CD4-positive, alpha-beta T cell (primary cell): ENCODE data around the gene SLC37A1. TPM values are rescaled to one million over a fixed set of nuclear protein-coding genes. Genes with fewer than 3 reads are reported as not detected.
"Not testable (repeated sequence)": the region's sequence is repeated elsewhere in the genome, so short reads cannot be mapped to it uniquely, and the experiment has no call there.

ENCODE experiments used
- ATAC-seq: fragments of 200-7000 bp; cut with Tn5 transposase; one replicate; pipeline ENCODE4 v1.10.0; 2022; ENCODE audit warnings: mild to moderate bottlenecking; ENCODE audit not compliant: poor library complexity
- CTCF ChIA-PET: fragments of 350-600 bp; sonication (Branson Sonifier 250); formaldehyde crosslinking; loops from one replicate; lab custom pipeline; 2021; ENCODE audit warnings: antibody characterized with exemption, inconsistent platforms; lab: Charles Lee
- POLR2A ChIA-PET: fragments of 350-600 bp; sonication (Branson Sonifier 250); formaldehyde crosslinking; loops from one replicate; lab custom pipeline; 2021; ENCODE audit warnings: antibody characterized with exemption, inconsistent platforms; lab: Charles Lee
- DNase-seq, 14 experiments: peaks; one replicate each; pipeline ENCODE4 v3.0.0-alpha.2; 2013 to 2020; ENCODE audit warnings: mixed read lengths in 2 of 14
- H3K27ac ChIP-seq, 2 donors: one replicate each; pipeline versions ENCODE4 v1.5.1 to v1.7.0; 2013; ENCODE audit warnings: low read length in 2 of 2, low read depth in 1 of 2, mild to moderate bottlenecking in 1 of 2
- H3K27me3 ChIP-seq, 2 experiments: 1 replicate in 1 of 2; 2 replicates in 1 of 2; pipeline versions ENCODE4 v1.6.1 to v1.7.0; 2013; ENCODE audit warnings: low read length in 2 of 2, control low read depth in 1 of 2, mild to moderate bottlenecking in 1 of 2, moderate library complexity in 1 of 2; ENCODE audit not compliant: insufficient read depth in 2 of 2, control insufficient read depth in 1 of 2
- H3K36me3 ChIP-seq: one replicate; pipeline ENCODE4 v1.6.1; 2013; ENCODE audit warnings: low read length, control low read depth; ENCODE audit not compliant: insufficient read depth
- H3K4me1 ChIP-seq: one replicate; pipeline ENCODE4 v1.6.1; 2013; ENCODE audit warnings: low read length, control low read depth; ENCODE audit not compliant: insufficient read depth
- H3K4me3 ChIP-seq: one replicate; pipeline ENCODE4 v1.5.1; 2013; ENCODE audit warnings: mild to moderate bottlenecking, low read length, moderate library complexity
- H3K9me3 ChIP-seq, 2 experiments: 1 replicate in 1 of 2; 2 replicates in 1 of 2; pipeline versions ENCODE4 v1.6.1 to v1.7.0; 2013; ENCODE audit warnings: low read length in 2 of 2, mild to moderate bottlenecking in 2 of 2, control low read depth in 1 of 2, moderate library complexity in 1 of 2; ENCODE audit not compliant: control insufficient read depth in 1 of 2, insufficient read depth in 1 of 2
- H3K27ac Mint-ChIP-seq: one replicate; pipeline ENCODE4 v1.8.0; 2020; ENCODE audit warnings: mixed read lengths
- H3K27me3 Mint-ChIP-seq: one replicate; pipeline ENCODE4 v1.8.0; 2021; ENCODE audit warnings: mixed read lengths
- H3K36me3 Mint-ChIP-seq: one replicate; pipeline ENCODE4 v1.8.0; 2021; ENCODE audit warnings: low read depth, mixed read lengths
- H3K4me1 Mint-ChIP-seq: one replicate; pipeline ENCODE4 v1.8.0; 2021; ENCODE audit warnings: low read depth, mixed read lengths
- H3K4me3 Mint-ChIP-seq: one replicate; pipeline ENCODE4 v1.8.0; 2020; ENCODE audit warnings: mild to moderate bottlenecking, mixed read lengths
- H3K9me3 Mint-ChIP-seq: one replicate; pipeline ENCODE4 v1.8.0; 2020; ENCODE audit warnings: mixed read lengths
- CTCF ChIP-seq: fragments of 200-600 bp; IDR thresholded peaks from one replicate; pipeline ENCODE4 v1.8.0; 2022; ENCODE audit warnings: antibody characterized with exemption, mild to moderate bottlenecking
- intact Hi-C, 2 experiments: fragments of 100-400 bp; cut with DNase I in 1 of 2; cut with micrococcal nuclease in 1 of 2; formaldehyde crosslinking; loops; one replicate each; pipeline versions ENCODE4 v1.15.1 to v1.9.0; 2023 to 2025; cut with DNase I, micrococcal nuclease
- total RNA-seq, 174 experiments: library from RNA in 2 of 174; stranded (reverse) in 2 of 174; gene quantifications; one replicate each; pipeline ENCODE4 v1.2.3 and lab custom pipeline; 2021 to 2026

The SLC37A1 gene
- total RNA-seq, 2 experiments from 2014 or later, result 16.4 to 16.7 TPM

DNA sequence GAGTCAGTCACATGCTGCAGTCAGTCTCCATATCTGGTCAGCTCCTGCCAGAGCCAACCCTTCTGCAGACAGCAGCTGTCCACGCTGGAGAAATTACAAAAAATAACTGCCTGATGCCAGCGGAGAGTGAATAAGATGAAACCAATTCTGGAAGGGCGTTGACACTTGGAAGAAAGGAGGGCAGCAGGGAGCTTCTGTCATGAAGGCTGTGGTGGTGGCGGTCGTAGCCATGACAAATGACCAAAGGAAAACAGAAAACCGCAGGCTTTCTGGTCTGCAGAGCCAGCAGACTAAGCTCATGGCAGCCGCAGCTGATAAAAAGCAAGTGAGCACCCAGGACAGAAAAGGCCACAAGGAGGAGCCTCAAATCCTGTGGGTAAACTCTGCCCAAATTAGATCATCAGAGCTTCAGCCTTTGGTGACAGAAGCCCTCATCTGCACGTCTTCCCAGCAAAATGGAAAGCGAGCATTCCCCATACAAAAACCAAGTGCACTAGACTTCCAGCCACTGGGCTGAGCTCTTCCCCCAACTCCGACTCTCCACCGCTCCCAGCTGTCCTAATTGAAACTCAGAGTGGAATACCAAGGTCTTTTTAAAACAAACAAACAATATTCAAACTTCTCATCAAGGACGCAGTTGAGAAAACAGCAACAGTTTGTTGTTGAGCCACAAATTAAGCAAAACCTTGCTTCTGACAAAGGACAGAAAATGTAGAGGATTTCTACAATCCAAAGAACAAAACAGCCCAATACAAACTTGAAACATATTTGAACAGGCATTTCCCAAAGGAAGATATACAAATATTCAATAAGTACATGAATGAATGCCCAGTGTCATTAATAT, 46.3 kb upstream of the SLC37A1 start:
- Mint-ChIP-seq H3K36me3 (no peaks in the 10 kb centered on the region), H3K9me3 (no peaks in the 10 kb centered on the region), H3K27me3 (no peaks in the 10 kb centered on the region), H3K27ac (no peak overlapping the region), H3K4me3 (no peak overlapping the region), H3K4me1 (peaks cover 48% of the 10 kb centered on the region)
- DNase-seq (peak in 4 of 14 experiments; percentile 23 to 54 (median 41)), ATAC-seq (no peak)
- ChIA-PET CTCF (interaction anchor here (0.9 to 1.5 kb wide), 3 partner anchors 11 to 18 kb away, joined by 3 read pairs; no protein-coding TSS in a partner anchor), POLR2A (interaction anchor here (1.0 kb wide), 1 partner anchor 46 kb away, joined by 3 read pairs; the partner anchor contains the start of gene SLC37A1)
- Histone ChIP-seq H3K36me3 (no peaks in the 10 kb centered on the region), H3K9me3 (no peaks in the 10 kb centered on the region), H3K4me1 (peaks cover 28% of the 10 kb centered on the region), H3K4me3 (no peak overlapping the region), H3K27ac (no peak overlapping the region), H3K27me3 (no peaks in the 10 kb centered on the region)
- intact Hi-C loops, result no loop called here
- no peak for TF ChIP-seq CTCF

- intact Hi-C loops, result no loop called here
- Mint-ChIP-seq H3K4me1 (peaks cover 35% of the 10 kb centered on the region), H3K9me3 (no peaks in the 10 kb centered on the region), H3K27ac (no peak overlapping the region), H3K4me3 (no peak overlapping the region), H3K27me3 (no peaks in the 10 kb centered on the region), H3K36me3 (no peaks in the 10 kb centered on the region)
- no peak for TF ChIP-seq CTCF
- peak in 1 of 14 experiments; percentile 11 for DNase-seq
- POLR2A ChIA-PET, result no interaction called here
- CTCF ChIA-PET, result no interaction called here
- no peak overlapping the region for H3K4me3 ChIP-seq
- no peaks in the 10 kb centered on the region for H3K27me3 ChIP-seq
- H3K4me1 ChIP-seq, result peaks cover 26% of the 10 kb centered on the region
- no peaks in the 10 kb centered on the region for H3K36me3 ChIP-seq
- no peak for ATAC-seq
- no peak overlapping the region for H3K27ac ChIP-seq
- H3K9me3 ChIP-seq, result no peaks in the 10 kb centered on the region
Measured at GRCh38 chr21:42468491-42469131, 45.0 kb upstream of the SLC37A1 start.

DNA sequence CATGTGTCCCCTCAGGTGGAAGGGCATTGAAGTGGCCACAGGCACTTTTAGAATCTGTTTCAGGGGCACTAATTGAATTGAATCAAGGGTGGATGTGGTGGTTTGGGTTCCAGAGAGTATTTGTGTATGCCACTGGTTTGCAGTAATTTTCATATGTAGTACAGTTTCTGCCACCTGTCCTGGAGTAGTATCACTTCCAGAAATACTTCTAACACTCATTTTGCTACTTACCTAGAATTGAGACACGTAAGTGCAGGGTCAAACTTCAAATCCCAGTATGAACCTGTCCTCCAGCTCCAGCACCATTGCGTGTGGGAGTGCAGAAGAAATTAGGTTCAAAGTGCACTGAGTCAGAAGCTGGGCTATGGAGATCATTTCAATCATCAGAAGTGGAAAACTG, 44.4 kb upstream of the SLC37A1 start:
- CTCF ChIA-PET, result no interaction called here
- Mint-ChIP-seq H3K4me3 (no peak overlapping the region), H3K36me3 (no peaks in the 10 kb centered on the region), H3K4me1 (peaks cover 29% of the 10 kb centered on the region), H3K27ac (no peak overlapping the region), H3K9me3 (no peaks in the 10 kb centered on the region), H3K27me3 (no peaks in the 10 kb centered on the region)
- intact Hi-C loops, result no loop called here
- POLR2A ChIA-PET, result no interaction called here
- Histone ChIP-seq H3K27ac (no peak overlapping the region), H3K4me1 (peaks cover 19% of the 10 kb centered on the region), H3K9me3 (no peaks in the 10 kb centered on the region), H3K36me3 (no peaks in the 10 kb centered on the region), H3K27me3 (no peaks in the 10 kb centered on the region), H3K4me3 (no peak overlapping the region)
- no peak for TF ChIP-seq CTCF
- no peak for ATAC-seq
- DNase-seq, result no peak

DNA sequence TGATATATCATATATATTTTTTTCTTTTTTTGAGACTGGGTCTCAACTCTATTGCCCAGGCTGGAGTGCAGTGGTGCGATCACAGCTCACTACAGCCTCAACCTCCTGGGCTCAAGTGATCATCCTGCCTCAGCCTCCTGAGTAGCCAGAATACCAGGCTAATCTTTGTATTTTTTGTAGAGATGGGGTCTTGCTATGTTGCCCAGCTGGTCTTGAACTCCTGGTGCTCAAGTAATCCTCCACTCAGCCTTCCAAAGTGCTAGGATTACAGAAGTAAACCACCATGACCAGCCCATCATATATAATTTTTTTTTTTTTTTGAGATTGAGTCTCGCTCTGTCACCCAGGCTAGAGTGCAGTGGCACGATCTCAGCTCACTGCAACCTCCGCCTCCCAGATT, 43.9 kb upstream of the SLC37A1 start:
- CTCF ChIA-PET, DNase-seq, H3K27me3 Mint-ChIP-seq, H3K27ac Mint-ChIP-seq, H3K36me3 Mint-ChIP-seq, ATAC-seq, H3K36me3 ChIP-seq, intact Hi-C loops, H3K27me3 ChIP-seq, H3K9me3 ChIP-seq, POLR2A ChIA-PET, H3K4me3 Mint-ChIP-seq, H3K9me3 Mint-ChIP-seq, H3K4me3 ChIP-seq, H3K27ac ChIP-seq: not testable (repeated sequence)
- H3K4me1 ChIP-seq, result peaks cover 15% of the 10 kb centered on the region
- peaks cover 24% of the 10 kb centered on the region for H3K4me1 Mint-ChIP-seq
